ENCODE measurements around the gene MCM9.
"Not testable (repeated sequence)": the region's sequence is repeated elsewhere in the genome, so short reads cannot be mapped to it uniquely, and the experiment has no call there.

Gene MCM9

GRCh38 chr6:118893064-118893806 lies 41.7 kb downstream of the MCM9 start:
- DNase-seq = peak; percentile 71

GRCh38 chr6:118892355-118892991 lies 42.5 kb downstream of the MCM9 start:
- peak; percentile 34 for DNase-seq

GRCh38 chr6:118890997-118891790 lies 43.8 kb downstream of the MCM9 start:
- peak; percentile 48 for DNase-seq

- no peak for DNase-seq
Measured at GRCh38 chr6:118889163-118889562, 45.8 kb downstream of the MCM9 start.

GRCh38 chr6:118886641-118887040 lies 48.3 kb downstream of the MCM9 start:
- DNase-seq = no peak

GRCh38 chr6:118882314-118882905 lies 52.5 kb downstream of the MCM9 start:
- no peak for DNase-seq

GRCh38 chr6:118881440-118882313 lies 53.3 kb downstream of the MCM9 start:
- DNase-seq = no peak

GRCh38 chr6:118877806-118878205 lies 57.2 kb downstream of the MCM9 start:
- DNase-seq = no peak

GRCh38 chr6:118876814-118877213 lies 58.1 kb downstream of the MCM9 start:
- no peak for DNase-seq

- DNase-seq = no peak
Measured at GRCh38 chr6:118876198-118876597, 58.8 kb downstream of the MCM9 start.

- DNase-seq = no peak
Measured at GRCh38 chr6:118875672-118876071, 59.3 kb downstream of the MCM9 start.

GRCh38 chr6:118873239-118873638 lies 61.7 kb downstream of the MCM9 start:
- DNase-seq = no peak

GRCh38 chr6:118872726-118873125 lies 62.2 kb downstream of the MCM9 start:
- no peak for DNase-seq

GRCh38 chr6:118872318-118872717 lies 62.6 kb downstream of the MCM9 start:
- no peak for DNase-seq

- no peak for DNase-seq
Measured at GRCh38 chr6:118871331-118871730, 63.6 kb downstream of the MCM9 start.

GRCh38 chr6:118869894-118870589 lies 64.9 kb downstream of the MCM9 start:
- no peak for DNase-seq

- no peak for DNase-seq
Measured at GRCh38 chr6:118869350-118869749, 65.6 kb downstream of the MCM9 start.

- not testable (repeated sequence) for DNase-seq
Measured at GRCh38 chr6:118868901-118869300, 66.1 kb downstream of the MCM9 start.

- DNase-seq = no peak
Measured at GRCh38 chr6:118867181-118867580, 67.8 kb downstream of the MCM9 start.

- DNase-seq = no peak
Measured at GRCh38 chr6:118865100-118865391, 69.9 kb downstream of the MCM9 start.

GRCh38 chr6:118864341-118865099 lies 70.4 kb downstream of the MCM9 start:
- no peak for DNase-seq

Measured in activated CD4-positive, alpha-beta T cell treated with anti-CD3 and anti-CD28 coated beads, Interleukin-2, Interleukin-6, amounts not matched to agents 100 ng/mL and 50 ng/mL, durations not matched to agents 16 hours and 8 hours (primary cell).